ENCODE results near the gene ZBTB45. TPM values are rescaled to one million over a fixed set of nuclear protein-coding genes. Genes with fewer than 3 reads are reported as not detected.

Gene ZBTB45
- total and polyA plus RNA-seq, 9 of the 15 experiments (the other 6 are each of a cell fraction or from before 2014, with no cell fraction given) = 0.08 to 16.1 (median 1.8) TPM

- TF ChIP-seq TRIM25 (IDR thresholded peaks at IDR 0.05; ENCODE audit: borderline replicate concordance) = no peak
- no peak for TF ChIP-seq BRF1 (IDR thresholded peaks at IDR 0.05; ENCODE audit: borderline replicate concordance, extremely low read depth, insufficient read length)
Observed at GRCh38 chr19:58554494-58555368, 35.1 kb upstream of the ZBTB45 start, which contains the start of gene CHMP2A (continued).

GRCh38 chr19:58553799-58554493 lies 34.3 kb upstream of the ZBTB45 start:
- no TSS peak for BruUV-seq (replicated peaks)
- Histone ChIP-seq H3K36me3 (ENCODE audit: control insufficient read depth, insufficient read depth, low read length) (peaks cover 70% of the 10 kb centered on the region), H3K9me3 (replicated peaks; ENCODE audit: control insufficient read depth, insufficient read depth, low read depth, low read length) (no peaks in the 10 kb centered on the region), H4K20me1 (replicated peaks; ENCODE audit: control insufficient read depth, insufficient read depth, low read length) (peaks cover 4% of the 10 kb centered on the region; the same call in 1 of the 2 replicates), H3K4me2 (ENCODE audit: insufficient read depth, low read length) (peak overlapping the region; percentile 98), H3K9ac (ENCODE audit: insufficient read depth in 1 of 2, low read depth in 2 of 2, low read length in 2 of 2) (peak overlapping the region; percentile 84 to 94), H3K27me3 (ENCODE audit: control insufficient read depth in 2 of 2, insufficient read depth in 2 of 2, low read length in 2 of 2) (no peaks in the 10 kb centered on the region), H3K4me3 (peak overlapping the region; percentile 62), H3K4me1 (replicated peaks in 1 of 2; ENCODE audit: control insufficient read depth in 2 of 2, insufficient read depth in 2 of 2, low read length in 2 of 2) (peaks cover 28 to 60% of the 10 kb centered on the region in 2 experiments), H3K27ac (ENCODE audit: extremely low read depth, low read depth, low read length) (peak overlapping the region; percentile 86), H3K79me2 (ENCODE audit: control insufficient read depth, insufficient read depth, low read length) (peaks cover 43% of the 10 kb centered on the region), H2AFZ (ENCODE audit: low read depth, low read length) (no peak overlapping the region), H3K9me1 (ENCODE audit: control insufficient read depth, insufficient read depth, low read length) (peaks cover 3% of the 10 kb centered on the region)
- intact Hi-C loops (cut with micrococcal nuclease) (no loop called here), in situ Hi-C loops (cut with MboI) (no loop called here)
- ChIA-PET CTCF (ENCODE audit: low intra/inter-chr PET ratio) (no interaction called here), POLR2A (interaction anchor here (0.6 to 3.7 kb wide), 10 partner anchors 9 to 191 kb away, joined by 3 to 48 read pairs (median 4); partner anchors contain the start of genes TRIM28, ZBTB45, ZNF446 and ZNF497)
- WGBS (ENCODE audit: insufficient coverage, low coverage, missing lambda C conversion rate) = 60% methylated on average over 18 of the region's 18 CpGs
- FAIRE-seq (peak; percentile 59), ATAC-seq (no peak), DNase-seq (ENCODE audit: extremely low read depth in 1 of 4, low spot score in 3 of 4) (no peak)
- 0 out of 2 replicates have a peak, but pooled peaks have one; percentile 6 for TF ChIP-seq HMGXB4 (CRISPR knock-in tag; IDR thresholded peaks at IDR 0.05)
- TF ChIP-seq SMARCA5 (IDR thresholded peaks at IDR 0.05) = no peak
- 0 out of 2 replicates have a peak, but pooled peaks have one; percentile 30 for TF ChIP-seq ZSCAN29 (IDR thresholded peaks at IDR 0.05)
- peak; percentile 6 for TF ChIP-seq SIRT6 (IDR thresholded peaks at IDR 0.05; ENCODE audit: low read depth, low read length)

Data from K562 (cell line).